Neutrophil (primary cell): ENCODE measurements around the gene PRR16.

Experiments
- H3K27ac ChIP-seq: fragments of 200-600 bp; sonication (generic); 2 replicates; pipeline ENCODE4 v1.5.1; 2016; ENCODE audit warnings: mild to moderate bottlenecking, moderate library complexity
- H3K27me3 ChIP-seq: fragments of 200-600 bp; sonication (generic); 2 replicates; pipeline ENCODE4 v1.6.0; 2016; ENCODE audit warnings: mild to moderate bottlenecking
- H3K36me3 ChIP-seq: fragments of 200-600 bp; sonication (generic); 2 replicates; pipeline ENCODE4 v1.5.1; 2017
- H3K4me1 ChIP-seq, 2 experiments: fragments of 200-600 bp in 1 of 2; sonication (generic) in 1 of 2; 1 replicate in 1 of 2; 2 replicates in 1 of 2; pipeline versions ENCODE4 v1.5.1 to v1.6.1; 2013 to 2016; ENCODE audit warnings: low read depth in 1 of 2, low read length in 1 of 2, mild to moderate bottlenecking in 1 of 2, moderate library complexity in 1 of 2; ENCODE audit not compliant: control insufficient read depth in 1 of 2, insufficient read depth in 1 of 2
- H3K4me3 ChIP-seq, 2 experiments: fragments of 200-600 bp in 1 of 2; sonication (generic) in 1 of 2; 1 replicate in 1 of 2; 2 replicates in 1 of 2; pipeline ENCODE4 v1.5.1; 2013 to 2016; ENCODE audit warnings: low read depth in 1 of 2, low read length in 1 of 2, mild to moderate bottlenecking in 1 of 2, moderate library complexity in 1 of 2
- H3K9me3 ChIP-seq: fragments of 200-600 bp; sonication (generic); 2 replicates; pipeline ENCODE4 v1.5.1; 2016
- TF ChIP-seq, protein P1 (sequence below): fragments of 200-600 bp; sonication (generic); IDR thresholded peaks from 2 replicates; pipeline ENCODE4 v1.5.1; 2016; ENCODE audit warnings: antibody characterized with exemption

The PRR16 gene

DNA sequence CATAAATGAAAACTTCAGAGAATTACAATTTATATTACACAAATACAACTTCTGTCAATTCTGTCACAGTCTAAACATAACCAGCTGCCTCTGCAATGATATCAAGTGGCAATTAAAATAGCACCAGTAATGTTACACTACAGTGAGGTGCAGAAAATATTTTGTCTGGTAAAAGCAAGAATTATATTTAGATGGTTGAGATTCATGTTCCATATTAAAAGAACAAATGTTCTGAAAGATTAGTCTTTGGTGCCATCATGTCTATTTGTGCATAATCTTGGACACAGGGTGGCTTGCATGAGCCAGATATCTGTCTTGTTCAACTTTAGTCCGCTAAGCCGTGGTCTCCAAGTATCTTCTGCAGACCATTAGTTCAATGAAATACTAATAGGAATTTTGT lies 29.0 kb upstream of the PRR16 start:
- Histone ChIP-seq H3K36me3 (no peaks in the 10 kb centered on the region), H3K4me1 (no peaks in the 10 kb centered on the region), H3K9me3 (no peaks in the 10 kb centered on the region), H3K27ac (no peak overlapping the region), H3K27me3 (no peaks in the 10 kb centered on the region), H3K4me3 (no peak overlapping the region)
- TF ChIP-seq, protein P1, sequence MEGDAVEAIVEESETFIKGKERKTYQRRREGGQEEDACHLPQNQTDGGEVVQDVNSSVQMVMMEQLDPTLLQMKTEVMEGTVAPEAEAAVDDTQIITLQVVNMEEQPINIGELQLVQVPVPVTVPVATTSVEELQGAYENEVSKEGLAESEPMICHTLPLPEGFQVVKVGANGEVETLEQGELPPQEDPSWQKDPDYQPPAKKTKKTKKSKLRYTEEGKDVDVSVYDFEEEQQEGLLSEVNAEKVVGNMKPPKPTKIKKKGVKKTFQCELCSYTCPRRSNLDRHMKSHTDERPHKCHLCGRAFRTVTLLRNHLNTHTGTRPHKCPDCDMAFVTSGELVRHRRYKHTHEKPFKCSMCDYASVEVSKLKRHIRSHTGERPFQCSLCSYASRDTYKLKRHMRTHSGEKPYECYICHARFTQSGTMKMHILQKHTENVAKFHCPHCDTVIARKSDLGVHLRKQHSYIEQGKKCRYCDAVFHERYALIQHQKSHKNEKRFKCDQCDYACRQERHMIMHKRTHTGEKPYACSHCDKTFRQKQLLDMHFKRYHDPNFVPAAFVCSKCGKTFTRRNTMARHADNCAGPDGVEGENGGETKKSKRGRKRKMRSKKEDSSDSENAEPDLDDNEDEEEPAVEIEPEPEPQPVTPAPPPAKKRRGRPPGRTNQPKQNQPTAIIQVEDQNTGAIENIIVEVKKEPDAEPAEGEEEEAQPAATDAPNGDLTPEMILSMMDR: no peak

DNA sequence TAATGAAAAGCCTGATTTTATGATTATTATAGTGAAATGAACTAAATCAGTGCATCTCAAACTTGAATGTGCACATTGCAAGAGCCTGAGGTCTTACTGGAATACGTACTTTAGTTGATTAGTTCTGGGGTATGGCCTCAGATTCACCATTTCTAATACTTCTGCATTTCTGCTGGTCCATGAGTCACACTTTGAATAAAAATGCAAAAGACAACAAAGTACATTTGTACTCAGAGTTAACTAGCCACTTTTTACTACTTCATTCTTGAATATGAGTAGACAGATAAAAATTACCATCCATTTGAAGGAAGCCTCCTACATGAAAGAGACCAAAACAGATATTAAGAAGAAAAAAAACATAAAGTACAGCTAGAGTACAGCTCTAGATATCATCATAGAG lies 27.1 kb upstream of the PRR16 start:
- Histone ChIP-seq H3K27me3 (no peaks in the 10 kb centered on the region), H3K27ac (no peak overlapping the region), H3K4me3 (no peak overlapping the region), H3K36me3 (no peaks in the 10 kb centered on the region), H3K4me1 (no peaks in the 10 kb centered on the region), H3K9me3 (no peaks in the 10 kb centered on the region)
- TF ChIP-seq, protein P1: no peak

DNA sequence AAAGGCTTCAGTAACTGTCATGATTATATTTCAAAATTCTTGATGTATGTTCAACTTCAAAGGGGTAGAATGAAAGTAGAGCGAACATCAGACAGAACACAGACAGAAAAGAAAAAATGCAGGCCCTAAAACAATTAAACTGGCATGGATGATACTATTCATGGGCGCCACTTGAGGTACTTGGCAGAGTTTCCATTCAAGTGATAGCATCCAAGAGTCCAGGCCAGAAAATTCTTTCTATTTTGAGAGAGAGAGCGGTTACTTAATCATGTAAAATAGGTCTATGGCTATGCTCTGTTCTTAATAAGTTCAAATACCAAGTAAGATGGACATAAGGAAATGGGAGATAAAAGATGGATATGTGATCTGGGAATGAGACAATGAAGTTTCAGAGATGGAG lies 21.4 kb upstream of the PRR16 start:
- Histone ChIP-seq H3K36me3 (no peaks in the 10 kb centered on the region), H3K4me3 (no peak overlapping the region), H3K27me3 (no peaks in the 10 kb centered on the region), H3K9me3 (no peaks in the 10 kb centered on the region), H3K4me1 (no peaks in the 10 kb centered on the region), H3K27ac (no peak overlapping the region)
- TF ChIP-seq, protein P1: no peak

DNA sequence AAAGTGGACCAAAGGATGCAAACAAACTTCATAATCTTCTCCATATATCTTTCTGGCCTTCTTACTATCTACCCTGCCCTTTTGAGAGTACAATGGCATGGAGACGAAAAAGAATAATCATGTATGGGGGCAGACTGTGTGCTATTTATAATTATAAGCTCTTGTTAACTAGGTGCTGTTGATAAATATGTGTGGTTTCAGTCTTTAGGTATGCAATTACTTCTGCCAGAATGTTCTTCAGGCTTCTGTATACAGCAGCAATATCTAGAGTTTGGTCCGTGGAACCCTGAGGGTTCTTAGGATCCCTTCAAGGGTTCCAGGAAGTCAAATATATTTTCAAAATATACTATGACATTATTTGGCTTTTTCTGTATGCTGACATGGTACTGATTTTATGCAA lies 20.5 kb upstream of the PRR16 start:
- no peak overlapping the region for H3K27ac ChIP-seq
- no peaks in the 10 kb centered on the region for H3K27me3 ChIP-seq
- no peaks in the 10 kb centered on the region for H3K36me3 ChIP-seq
- TF ChIP-seq, protein P1: no peak
- no peak overlapping the region for H3K4me3 ChIP-seq
- no peaks in the 10 kb centered on the region for H3K9me3 ChIP-seq
- H3K4me1 ChIP-seq: no peaks in the 10 kb centered on the region

DNA sequence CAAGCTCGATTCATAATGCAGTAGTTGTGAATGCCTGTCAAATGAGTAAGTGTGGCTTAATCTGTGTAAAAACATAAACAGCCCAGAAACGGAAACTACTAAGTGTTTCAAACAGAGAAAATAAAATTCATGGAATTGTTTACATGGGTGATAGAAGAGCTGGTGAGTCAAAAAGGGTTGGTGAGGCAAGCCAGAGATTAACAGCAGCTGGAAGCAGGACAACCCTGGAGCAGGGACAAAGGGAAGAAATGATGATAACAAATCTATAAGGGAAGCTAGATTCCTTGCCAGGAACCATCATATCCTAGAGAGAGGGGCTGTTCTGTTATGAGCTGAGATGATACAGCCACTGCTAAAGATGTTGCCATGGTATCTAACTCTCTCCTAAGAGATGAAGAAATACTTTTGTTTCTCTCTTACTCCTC lies 18.0 kb upstream of the PRR16 start:
- H3K4me3 ChIP-seq: no peak overlapping the region
- H3K36me3 ChIP-seq: no peaks in the 10 kb centered on the region
- no peaks in the 10 kb centered on the region for H3K9me3 ChIP-seq
- no peaks in the 10 kb centered on the region for H3K27me3 ChIP-seq
- TF ChIP-seq, protein P1: no peak
- no peaks in the 10 kb centered on the region for H3K4me1 ChIP-seq
- no peak overlapping the region for H3K27ac ChIP-seq

DNA sequence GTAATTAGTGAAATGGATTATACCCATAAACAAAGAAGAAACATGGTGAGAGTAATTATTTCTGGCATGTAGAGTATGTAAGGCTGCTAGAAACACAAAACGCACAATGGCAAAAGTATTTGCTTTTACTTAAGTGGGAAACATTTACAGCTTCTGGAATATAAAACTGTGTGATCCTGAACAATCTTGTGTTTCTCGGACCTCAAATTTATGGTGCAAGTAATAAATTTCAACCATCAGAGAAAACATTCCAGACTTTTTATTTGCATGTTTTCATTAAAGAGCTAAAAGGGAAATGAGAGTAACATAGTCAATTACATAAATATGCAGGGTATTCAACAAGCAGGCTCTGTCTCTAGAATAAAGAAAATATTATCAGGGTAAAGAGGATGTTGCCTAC lies 17.2 kb upstream of the PRR16 start:
- Histone ChIP-seq H3K36me3 (no peaks in the 10 kb centered on the region), H3K9me3 (no peaks in the 10 kb centered on the region), H3K4me1 (no peaks in the 10 kb centered on the region), H3K27ac (no peak overlapping the region), H3K27me3 (no peaks in the 10 kb centered on the region), H3K4me3 (no peak overlapping the region)
- TF ChIP-seq, protein P1: no peak
